GM12878 (cell line): ENCODE measurements around the gene DRAP1. TPM values are rescaled to one million over a fixed set of nuclear protein-coding genes. Genes with fewer than 3 reads are reported as not detected.

ENCODE experiments used
- ATAC-seq: fragments of 200-7000 bp; cut with Tn5 transposase; 3 replicates; pipeline ENCODE4 v1.9.1; 2020; ENCODE audit warnings: mild to moderate bottlenecking, moderate library complexity
- BruUV-seq: library from RNA; stranded (reverse); fragments of 400-500 nt; replicated peaks from 2 replicates; lab custom pipeline; 2021; lab: Mats Ljungman, UMichigan
- CTCF ChIA-PET: fragments of 300-600 bp; sonication (Branson Sonifier 250); formaldehyde crosslinking; extraction: SDS; loops from one replicate; lab custom pipeline; 2021; ENCODE audit warnings: inconsistent platforms; lab: Yijun Ruan, JAX
- POLR2A ChIA-PET: fragments of 350-600 bp; formaldehyde crosslinking; extraction: SDS; loops from one replicate; lab custom pipeline; 2021; ENCODE audit warnings: inconsistent platforms; lab: Charles Lee
- RAD21 ChIA-PET: fragments of 300-600 bp; sonication (Branson Sonifier 250); formaldehyde crosslinking; loops from one replicate; lab custom pipeline; 2023; ENCODE audit warnings: antibody characterized with exemption; ENCODE audit not compliant: unreplicated experiment; lab: Charles Lee
- SMC1A ChIA-PET: fragments of 300-600 bp; sonication (Branson Sonifier 250); formaldehyde crosslinking; loops from one replicate; lab custom pipeline; 2023; ENCODE audit not compliant: unreplicated experiment, uncharacterized antibody; lab: Charles Lee
- DNase-seq: peaks from one replicate; pipeline ENCODE4 v3.0.0-alpha.2; 2011; ENCODE audit warnings: low read depth, low spot score
- FAIRE-seq: peaks from 3 replicates; lab custom pipeline; 2011; peaks lifted over from hg19 to GRCh38; lab: Jason Lieb, UNC
- H2AFZ ChIP-seq: 2 replicates; pipeline ENCODE4 v1.6.0; 2011; ENCODE audit warnings: low read depth, low read length, control low read depth; ENCODE audit not compliant: control insufficient read depth
- H3K27ac ChIP-seq: 2 replicates; pipeline ENCODE4 v1.5.1; 2011; ENCODE audit warnings: control low read depth; ENCODE audit not compliant: control insufficient read depth, insufficient read depth
- H3K27me3 ChIP-seq, 2 experiments: replicated peaks in 1 of 2; 2 replicates each; pipeline versions ENCODE4 v1.6.0 to v1.6.1; 2011; ENCODE audit warnings: low read length in 1 of 2; ENCODE audit not compliant: control insufficient read depth in 2 of 2, insufficient read depth in 2 of 2
- H3K36me3 ChIP-seq, 2 experiments: 2 replicates each; pipeline ENCODE4 v1.5.1; 2011; ENCODE audit warnings: low read length in 1 of 2; ENCODE audit not compliant: control insufficient read depth in 2 of 2, insufficient read depth in 2 of 2
- H3K4me1 ChIP-seq: 2 replicates; pipeline ENCODE4 v1.6.1; 2011; ENCODE audit warnings: mild to moderate bottlenecking, low read length, moderate library complexity, mixed read lengths; ENCODE audit not compliant: control insufficient read depth, insufficient read depth
- H3K4me2 ChIP-seq: 2 replicates; pipeline ENCODE4 v1.6.0; 2011; ENCODE audit warnings: control low read depth; ENCODE audit not compliant: control insufficient read depth, insufficient read depth
- H3K4me3 ChIP-seq: fragments of 200-600 bp; sonication (generic); 2 replicates; pipeline ENCODE4 v1.5.1; 2016
- H3K79me2 ChIP-seq: 2 replicates; pipeline ENCODE4 v1.6.0; 2011; ENCODE audit warnings: low read length; ENCODE audit not compliant: control insufficient read depth, insufficient read depth
- H3K9ac ChIP-seq: 2 replicates; pipeline ENCODE4 v1.8.0; 2011; ENCODE audit warnings: low read length, control low read depth, mixed read lengths; ENCODE audit not compliant: control insufficient read depth, insufficient read depth
- H3K9me3 ChIP-seq: replicated peaks from 3 replicates; pipeline ENCODE4 v1.5.1; 2011; ENCODE audit warnings: mild to moderate bottlenecking, low read length; ENCODE audit not compliant: control insufficient read depth, insufficient read depth
- H4K20me1 ChIP-seq: 2 replicates; pipeline ENCODE4 v1.6.0; 2011; ENCODE audit not compliant: control insufficient read depth, insufficient read depth
- BHLHE40 ChIP-seq, 2 experiments: fragments of 450-650 bp in 1 of 2; IDR thresholded peaks; 2 replicates each; pipeline ENCODE4 v1.6.1; 2011 to 2017; ENCODE audit warnings: low read depth in 2 of 2, borderline replicate concordance in 1 of 2, improper control_type of control experiment in 1 of 2, low read length in 1 of 2, mild to moderate bottlenecking in 1 of 2
- ESRRA ChIP-seq: IDR thresholded peaks from 2 replicates; pipeline ENCODE4 v1.6.1; 2012; ENCODE audit warnings: mild to moderate bottlenecking, low read length, improper control_type of control experiment
- ETV6 ChIP-seq, 2 experiments: fragments of 450-650 bp in 1 of 2; IDR thresholded peaks in 1 of 2; conservative IDR thresholded peaks in 1 of 2; 2 replicates each; pipeline ENCODE4 v1.6.1; 2014; ENCODE audit warnings: antibody characterized with exemption in 1 of 2, borderline replicate concordance in 1 of 2, low read depth in 1 of 2, mild to moderate bottlenecking in 1 of 2, moderate library complexity in 1 of 2
- HDGF ChIP-seq: fragments of 450-650 bp; IDR thresholded peaks from 2 replicates; pipeline ENCODE4 v1.6.1; 2016; ENCODE audit warnings: antibody characterized with exemption
- KAT2A ChIP-seq: conservative IDR thresholded peaks from 2 replicates; pipeline ENCODE4 v1.6.1; 2011; ENCODE audit warnings: low read depth, low read length; ENCODE audit not compliant: control insufficient read depth
- KDM1A ChIP-seq: fragments of 200-600 bp; sonication (generic); IDR thresholded peaks from 2 replicates; pipeline ENCODE4 v1.6.1; 2016; ENCODE audit warnings: borderline replicate concordance
- MTA3 ChIP-seq: IDR thresholded peaks from 2 replicates; pipeline ENCODE4 v1.6.1; 2012; ENCODE audit warnings: low read length, inconsistent platforms, borderline replicate concordance
- RAD51 ChIP-seq: fragments of 450-650 bp; IDR thresholded peaks from 2 replicates; pipeline ENCODE4 v1.6.1; 2016; ENCODE audit warnings: moderate library complexity, mild to moderate bottlenecking, inconsistent platforms
- RELB ChIP-seq: fragments of 450-650 bp; IDR thresholded peaks from 2 replicates; pipeline ENCODE4 v1.6.1; 2017; ENCODE audit warnings: low read depth, mild to moderate bottlenecking, moderate library complexity
- RFX5 ChIP-seq: IDR thresholded peaks from 2 replicates; pipeline ENCODE4 v1.6.1; 2011; ENCODE audit warnings: low read depth, low read length, improper control_type of control experiment
- ZBED1 ChIP-seq: IDR thresholded peaks from 2 replicates; pipeline ENCODE4 v1.6.1; 2016; ENCODE audit warnings: borderline replicate concordance
- ZBTB4 ChIP-seq: fragments of 450-650 bp; formaldehyde crosslinking; IDR thresholded peaks from 2 replicates; pipeline ENCODE4 v1.4.0; 2022; ENCODE audit warnings: mild to moderate bottlenecking, moderate library complexity
- ZNF592 ChIP-seq: fragments of 450-650 bp; IDR thresholded peaks from 2 replicates; pipeline ENCODE4 v1.6.1; 2017; ENCODE audit warnings: mild to moderate bottlenecking, moderate library complexity
- WGBS: methylation state at CpG from one replicate; pipeline ENCODE4 v1.1.6; 2016; ENCODE audit warnings: low lambda C conversion rate; ENCODE audit not compliant: insufficient replicate concordance, insufficient coverage; ENCODE audit errors: missing lambda C conversion rate; 5-methylcytosine and 5-hydroxymethylcytosine counted together
- in situ Hi-C: fragments of 300-500 bp; cut with MboI; formaldehyde crosslinking; loops from 9 replicates; pipeline ENCODE4 v1.14.3; 2018; ENCODE audit warnings: mixed read lengths
- intact Hi-C: fragments of 100-400 bp; cut with micrococcal nuclease; formaldehyde crosslinking; loops from one replicate; pipeline ENCODE4 v1.14.2; 2022; ENCODE audit not compliant: unreplicated experiment
- polyA plus RNA-seq, 11 experiments: library from polyadenylated mRNA; depleted of rRNA in 4 of 11; unstranded in 6 of 11; stranded (reverse) in 5 of 11; fragments of >200 nt; fragmentation: Nextera tagmentation in 4 of 11; fragmentation: Illumina TruSeq in 1 of 11; extraction: Ambion mirVana in 4 of 11; extraction: Trizol in 1 of 11; gene quantifications; 1 replicate in 1 of 11; 2 replicates in 10 of 11; pipeline versions ENCODE4 v1.2.1 to v1.2.3, GENCODE V29; 2011 to 2016; ENCODE audit warnings: inconsistent platforms in 2 of 11, missing spikeins in 2 of 11, low read depth in 1 of 11
- total RNA-seq, 4 experiments: library from RNA; depleted of rRNA in 3 of 4; stranded (reverse); fragments of >200 nt in 3 of 4; fragmentation: Illumina TruSeq in 1 of 4; extraction: Trizol in 1 of 4; gene quantifications; 2 replicates each; pipeline versions ENCODE4 v1.2.1 to v1.2.3, GENCODE V29; 2013 to 2021

The DRAP1 gene
- total and polyA plus RNA-seq, 10 of the 15 experiments (the other 5 are each of a cell fraction or from before 2014, with no cell fraction given), result 9.4 to 163 (median 114) TPM

DNA sequence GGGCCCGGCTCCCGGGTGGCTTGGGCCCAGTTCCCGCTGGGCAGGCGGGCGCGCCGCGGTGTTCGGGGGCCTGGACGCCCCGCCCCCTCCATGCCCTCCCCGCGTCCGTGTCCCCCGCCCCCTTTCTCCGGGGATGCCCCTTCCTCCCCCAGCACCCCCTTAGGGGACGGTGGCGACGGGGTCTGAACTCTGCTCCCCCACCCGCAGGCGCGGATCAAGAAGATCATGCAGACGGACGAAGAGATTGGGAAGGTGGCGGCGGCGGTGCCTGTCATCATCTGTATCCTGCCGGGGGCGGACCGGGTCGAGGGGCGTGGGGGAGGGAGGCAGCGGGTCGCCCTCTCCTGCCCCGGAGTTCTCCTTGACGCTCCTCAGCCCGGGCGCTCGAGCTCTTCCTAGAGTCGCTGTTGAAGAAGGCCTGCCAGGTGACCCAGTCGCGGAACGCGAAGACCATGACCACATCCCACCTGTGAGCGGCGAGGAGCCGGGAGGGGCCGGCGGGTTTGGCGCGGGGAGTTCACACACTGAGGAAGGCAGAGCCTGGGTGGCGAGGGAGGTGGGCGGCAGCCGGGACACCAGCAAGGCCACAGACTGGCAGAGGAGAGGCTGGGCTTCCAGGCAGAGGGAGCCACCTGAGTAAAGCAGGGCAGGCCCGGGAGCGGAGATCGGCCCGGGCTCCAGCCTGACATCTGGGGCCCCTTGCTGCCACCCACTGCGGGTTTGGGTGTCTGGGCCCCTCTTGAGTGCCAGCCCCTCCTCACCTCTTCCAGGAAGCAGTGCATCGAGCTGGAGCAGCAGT lies 546 bp downstream of the DRAP1 start:
- WGBS, result 2% methylated on average over 45 of the region's 60 CpGs
- TSS peak; percentile 83 for BruUV-seq
- RAD21 ChIA-PET, result interaction anchor here (0.7 to 1.8 kb wide), 2 partner anchors 12 to 29 kb away, joined by 3 to 5 read pairs; partner anchors contain the start of gene CCDC85B
- SMC1A ChIA-PET, result interaction anchor here (0.7 to 1.2 kb wide), 2 partner anchors 30 to 144 kb away, joined by 3 read pairs; no protein-coding TSS in a partner anchor
- POLR2A ChIA-PET, result interaction anchor here (1.0 to 1.5 kb wide), 5 partner anchors 8 to 60 kb away, joined by 3 to 5 read pairs (median 4); partner anchors contain the start of genes CCDC85B, FIBP and MUS81
- in situ Hi-C loops (no loop called here), intact Hi-C loops (loop anchor here (2.0 kb wide), 1 partner anchor 41 kb away; the partner anchor contains the start of gene SART1)
- peaks cover 22% of the 10 kb centered on the region for H3K4me1 ChIP-seq
- H3K4me3 ChIP-seq, result peak overlapping the region; percentile 81
- H3K36me3 ChIP-seq, result peaks cover 0 to 2% of the 10 kb centered on the region in 2 experiments; a peak in 3 of 4 replicates
- peak overlapping the region; percentile 77 for H2AFZ ChIP-seq
- CTCF ChIA-PET, result interaction anchor here (0.9 kb wide), 1 partner anchor 30 kb away, joined by 3 read pairs; the partner anchor contains the start of gene CCDC85B
- DNase-seq, result no peak
- H3K9me3 ChIP-seq, result no peaks in the 10 kb centered on the region
- H3K27me3 ChIP-seq, result no peaks in the 10 kb centered on the region
- FAIRE-seq, result no peak
- H4K20me1 ChIP-seq, result no peaks in the 10 kb centered on the region
- peak overlapping the region; percentile 68 for H3K9ac ChIP-seq
- peak; percentile 74 for ATAC-seq
- peaks cover 34% of the 10 kb centered on the region for H3K79me2 ChIP-seq
- peak overlapping the region; percentile 51 for H3K27ac ChIP-seq
- peak overlapping the region; percentile 95 for H3K4me2 ChIP-seq
- TF ChIP-seq KDM1A (no peak), RELB (no peak), ZBTB4 (CRISPR knock-in tag) (no peak), RFX5 (no peak), RAD51 (no peak), MTA3 (no peak), KAT2A (no peak), ZNF592 (no peak), HDGF (peak; percentile 16; the same call in 1 of the 2 replicates), ZBED1 (no peak), ETV6 (conservative IDR thresholded peaks at IDR 0.05 in 1 of 2, IDR thresholded peaks at IDR 0.05 in 1 of 2; ENCODE audit: borderline replicate concordance in 1 of 2, low read depth in 1 of 2) (peak in 1 of 2 experiments; percentile 7; a peak in 1 of 4 replicates), BHLHE40 (IDR thresholded peaks at IDR 0.05; ENCODE audit: borderline replicate concordance in 1 of 2, low read depth in 2 of 2, low read length in 1 of 2) (no peak), ESRRA (no peak)
